HG03571 (cell line): Measurements from ENCODE around the gene ARL2BP.
"Not testable (repeated sequence)": the region's sequence is repeated elsewhere in the genome, so short reads cannot be mapped to it uniquely, and the experiment has no call there.

ENCODE experiments used
- ATAC-seq: cut with Tn5 transposase; IDR thresholded peaks from one replicate; pipeline ENCODE4 v1.9.1; 2021; ENCODE audit not compliant: unreplicated experiment

The ARL2BP gene

DNA sequence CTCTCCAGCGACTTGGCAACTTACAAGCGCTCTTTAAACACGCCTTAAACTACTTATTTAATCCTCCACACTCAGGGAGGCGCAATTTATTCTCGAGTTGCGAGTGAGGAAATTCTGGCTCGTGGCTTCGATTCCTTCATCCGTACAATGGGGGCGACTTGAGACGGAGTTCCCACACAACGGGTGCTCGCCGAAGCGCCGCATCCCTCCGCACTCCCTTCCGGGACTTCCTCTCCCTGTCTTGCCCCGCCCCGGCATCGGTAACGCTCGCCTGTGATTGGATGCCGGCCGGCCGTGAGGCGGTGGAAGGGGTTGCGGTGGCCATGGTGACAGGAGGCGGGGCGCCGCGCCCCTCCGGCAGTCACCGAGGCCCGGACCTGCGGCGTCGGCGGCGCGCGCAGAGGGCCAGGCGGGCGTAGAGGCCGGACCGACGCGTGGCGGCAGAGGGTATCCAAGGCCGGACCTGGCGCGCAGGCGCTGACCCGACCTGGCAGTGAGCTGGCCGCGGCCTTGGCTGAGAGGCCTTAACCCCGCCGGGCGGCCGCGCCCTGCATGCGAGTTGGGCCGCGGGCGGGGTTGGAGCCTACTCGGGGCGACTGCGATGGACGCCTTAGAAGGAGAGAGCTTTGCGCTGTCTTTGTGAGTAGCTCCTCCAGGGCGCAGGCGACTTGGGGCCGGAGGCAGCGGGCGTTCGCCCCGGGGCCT, at the start of gene ARL2BP:
TSS of gene ARL2BP (plus strand) at position 493 of the 705 bp plus-strand sequence. CDS start at position 602, 109 bp downstream.
- ATAC-seq = peak; percentile 92

DNA sequence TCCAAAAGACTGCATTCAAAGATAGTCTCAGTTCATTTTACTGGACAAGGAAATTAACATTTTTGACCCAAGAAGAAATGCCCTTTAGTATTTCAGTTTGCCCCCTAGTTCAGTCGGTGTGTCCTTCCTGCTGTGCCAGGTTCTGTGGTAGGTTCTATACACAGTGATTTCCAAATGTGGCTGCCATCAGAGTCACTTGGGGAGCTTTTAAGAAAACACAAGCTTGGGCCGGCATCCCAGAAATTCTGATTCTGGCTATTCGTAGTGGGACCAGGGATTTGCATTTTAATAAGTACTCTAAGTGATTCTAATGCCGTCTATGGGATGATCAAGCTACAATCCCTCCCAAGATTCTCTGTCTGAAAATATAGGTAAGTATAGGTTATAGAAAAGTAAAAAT, 48.8 kb upstream of the ARL2BP start:
- ATAC-seq = no peak

DNA sequence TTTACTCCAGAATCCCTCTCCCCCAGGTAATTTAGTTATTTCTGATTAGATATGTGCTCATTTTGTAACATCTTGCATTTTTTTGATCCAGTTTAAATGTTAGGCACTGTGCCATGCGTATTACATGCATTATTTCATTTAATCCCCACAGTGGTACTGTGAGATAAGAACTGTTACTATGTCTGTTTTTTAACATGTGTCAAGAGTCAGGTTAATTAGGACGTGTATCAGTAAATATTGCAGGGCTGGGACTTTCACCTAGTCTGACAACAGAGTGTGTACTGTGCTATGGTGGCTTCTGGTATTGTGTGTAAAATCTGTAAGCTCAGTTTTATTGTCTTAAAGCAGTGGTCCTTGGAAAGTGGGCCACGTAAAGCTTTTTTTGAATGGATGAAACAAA, 48.3 kb upstream of the ARL2BP start:
- ATAC-seq = no peak

DNA sequence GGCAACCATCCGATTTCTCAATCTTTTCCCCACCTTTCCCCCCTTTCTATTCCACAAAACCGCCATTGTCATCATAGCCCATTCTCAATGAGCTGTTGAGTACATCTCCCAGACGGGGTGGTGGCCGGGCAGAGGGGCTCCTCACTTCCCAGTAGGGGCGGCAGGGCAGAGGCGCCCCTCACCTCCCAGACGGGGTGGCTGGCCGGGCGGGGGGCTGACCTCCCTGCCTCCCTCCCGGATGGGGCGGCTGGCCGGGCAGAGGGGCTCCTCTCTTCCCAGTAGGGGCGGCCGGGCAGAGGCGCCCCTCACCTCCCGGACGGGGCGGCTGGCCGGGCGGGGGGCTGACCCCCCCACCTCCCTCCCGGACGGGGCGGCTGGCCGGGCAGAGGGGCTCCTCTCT, 44.7 kb upstream of the ARL2BP start:
- not testable (repeated sequence) for ATAC-seq

GRCh38 chr16:57200926-57201325, 44.1 kb upstream of the ARL2BP start:
- ATAC-seq = not testable (repeated sequence)

DNA sequence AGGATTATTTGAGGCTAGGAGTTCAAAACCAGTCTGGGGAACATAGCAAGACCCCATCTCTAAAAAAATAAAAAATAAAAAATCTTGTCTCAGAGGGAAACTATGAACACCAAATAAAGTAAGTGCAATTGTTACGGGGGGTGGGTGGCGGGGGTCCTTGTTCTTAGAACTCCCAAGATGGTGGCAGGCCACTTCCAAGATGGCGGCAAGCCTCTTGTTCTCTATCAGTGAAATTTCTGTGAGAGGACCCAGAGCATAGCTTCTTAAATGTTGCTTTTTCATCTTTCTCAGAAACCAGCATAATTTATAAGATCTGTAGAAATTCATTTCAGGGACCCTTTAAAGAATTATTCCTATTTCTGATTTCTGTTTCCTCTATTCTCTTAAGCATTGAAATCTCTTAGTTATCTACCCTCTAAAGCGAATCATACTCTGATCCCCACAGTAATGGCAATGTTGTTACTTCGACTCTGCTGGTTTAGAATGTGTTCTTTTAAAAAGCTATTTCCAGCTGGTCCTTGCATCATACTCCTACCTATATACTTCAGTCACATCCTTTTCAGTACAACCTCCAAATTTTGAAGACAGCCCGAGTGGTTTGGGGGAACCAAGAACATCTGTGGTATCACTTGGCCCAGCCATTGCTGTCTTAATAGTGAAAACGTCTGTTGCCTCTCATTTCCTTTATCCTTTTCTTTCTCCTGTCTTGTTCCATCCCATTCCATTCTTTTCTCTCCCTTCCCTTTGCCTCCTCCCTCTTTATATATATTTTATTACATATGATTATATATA, 42.8 kb upstream of the ARL2BP start:
- ATAC-seq = no peak

DNA sequence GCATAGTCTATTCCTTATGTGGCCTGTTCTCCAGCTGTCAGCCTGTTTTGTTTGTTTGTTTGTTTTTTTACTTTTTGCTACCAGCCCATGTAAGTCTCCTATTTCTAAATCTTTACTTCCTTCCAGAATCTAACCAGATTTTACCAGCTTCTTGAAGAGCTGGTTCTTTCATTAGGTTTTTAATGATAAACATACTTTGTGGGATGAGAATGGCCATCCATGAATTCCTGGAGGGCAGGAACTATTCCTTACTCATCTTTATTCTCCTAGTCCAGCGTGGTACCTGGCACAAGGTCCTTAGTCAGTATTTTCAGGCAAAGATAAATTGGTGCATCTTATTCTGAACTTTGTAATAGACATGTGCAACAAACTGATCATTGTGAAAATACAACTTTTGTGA, 41.6 kb upstream of the ARL2BP start:
- ATAC-seq = no peak

DNA sequence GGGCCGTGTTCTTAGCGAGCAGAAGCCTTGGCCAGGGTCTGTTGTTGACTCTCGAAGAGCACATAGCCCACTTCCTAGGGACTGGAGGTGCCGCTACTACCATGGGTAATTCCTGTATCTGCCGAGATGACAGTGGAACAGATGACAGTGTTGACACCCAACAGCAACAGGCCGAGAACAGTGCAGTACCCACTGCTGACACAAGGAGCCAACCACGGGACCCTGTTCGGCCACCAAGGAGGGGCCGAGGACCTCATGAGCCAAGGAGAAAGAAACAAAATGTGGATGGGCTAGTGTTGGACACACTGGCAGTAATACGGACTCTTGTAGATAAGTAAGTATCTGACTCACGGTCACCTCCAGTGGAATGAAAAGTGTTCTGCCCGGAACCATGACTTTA, 40.4 kb upstream of the ARL2BP start:
- ATAC-seq = no peak

DNA sequence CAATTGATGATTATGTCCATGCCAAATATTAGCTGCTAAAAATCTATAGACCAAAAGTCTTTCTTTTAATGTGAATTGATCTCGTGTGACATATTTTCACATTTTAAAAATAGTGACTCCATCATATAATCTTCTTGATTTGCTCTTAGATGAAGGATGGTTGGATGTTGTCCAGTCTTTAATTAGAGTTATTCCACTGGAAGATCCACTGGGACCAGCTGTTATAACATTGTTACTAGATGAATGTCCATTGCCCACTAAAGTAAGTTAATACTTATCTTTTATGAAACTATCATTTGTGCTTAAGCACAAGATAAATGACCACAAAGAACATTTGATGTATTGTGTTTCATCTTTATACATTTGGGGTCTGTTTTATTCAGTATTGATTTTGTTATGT, 36.1 kb upstream of the ARL2BP start:
- no peak for ATAC-seq

- no peak for ATAC-seq
Measured at GRCh38 chr16:57209780-57210179, 35.3 kb upstream of the ARL2BP start.

DNA sequence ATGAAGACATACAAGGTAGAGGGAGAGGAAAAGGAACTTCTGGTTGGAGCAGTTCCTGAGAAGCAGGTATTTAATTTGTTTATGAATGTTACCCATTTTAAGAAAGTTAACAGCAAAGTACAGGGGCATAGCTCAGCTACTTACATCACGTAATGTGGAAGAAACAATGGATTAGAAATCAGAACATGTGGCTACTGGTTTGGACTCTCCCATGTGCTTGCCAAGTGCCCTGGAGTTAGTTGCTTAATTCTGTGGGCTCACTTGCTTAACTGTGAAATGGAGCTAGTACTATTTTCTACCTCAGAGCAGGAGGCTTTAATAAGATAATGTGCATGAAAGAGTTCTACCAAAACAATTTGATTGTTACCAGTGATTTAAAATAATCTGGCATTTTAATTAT, 31.6 kb upstream of the ARL2BP start:
- no peak for ATAC-seq

GRCh38 chr16:57216968-57217367, 28.1 kb upstream of the ARL2BP start:
- ATAC-seq = no peak

DNA sequence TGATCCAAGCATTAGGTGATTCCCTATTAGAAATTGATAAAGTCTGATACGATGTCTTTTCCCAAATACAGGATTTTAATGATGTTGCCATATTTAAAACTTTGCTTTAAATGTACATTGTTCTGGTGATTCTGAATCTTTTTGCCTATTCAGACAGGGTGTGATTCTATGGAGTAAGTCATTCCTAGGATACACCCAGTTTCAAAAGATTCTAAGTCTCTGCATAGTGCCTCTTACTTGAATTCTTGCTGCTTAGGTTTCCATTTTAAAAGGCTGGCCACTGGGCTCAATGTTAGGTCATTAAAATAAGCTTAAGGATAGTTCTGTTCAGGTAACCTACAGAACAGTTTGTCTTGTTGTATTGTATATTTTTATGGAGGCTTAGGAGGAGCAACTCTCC, 22.0 kb upstream of the ARL2BP start:
- no peak for ATAC-seq

DNA sequence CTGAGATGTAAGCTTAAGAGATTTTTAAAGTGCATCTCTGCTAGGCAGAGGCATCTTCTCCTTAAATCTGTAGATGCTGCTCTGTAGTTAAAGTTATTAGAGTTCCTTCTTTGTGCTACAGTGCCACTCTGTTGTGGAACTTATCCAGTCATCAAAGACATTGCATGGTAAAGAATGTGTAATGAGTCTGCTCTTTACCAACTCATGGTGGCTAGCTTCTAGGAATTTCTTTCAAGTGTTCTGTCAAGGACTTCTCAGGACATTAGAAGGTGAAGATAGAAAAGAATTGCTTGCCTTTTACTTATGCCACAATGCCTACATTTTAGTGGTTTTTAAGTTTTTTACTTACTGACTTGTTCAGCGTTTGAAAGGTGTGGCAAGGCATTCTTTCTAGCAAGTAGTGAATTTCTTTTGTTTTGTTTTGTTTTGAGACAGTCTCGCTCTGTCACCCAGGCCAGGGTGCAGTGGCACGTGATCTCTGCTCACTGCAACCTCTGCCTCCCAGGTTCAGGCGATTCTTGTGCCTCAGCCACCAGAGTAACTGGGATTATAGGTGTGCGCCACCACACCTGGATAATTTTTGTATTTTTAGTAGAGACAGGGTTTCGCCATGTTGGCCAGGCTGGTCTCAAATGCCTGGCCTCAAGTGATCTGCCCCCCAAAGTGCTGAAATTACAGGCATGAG, 20.3 kb upstream of the ARL2BP start:
- no peak for ATAC-seq

GRCh38 chr16:57225978-57226377, 19.1 kb upstream of the ARL2BP start:
- ATAC-seq = no peak

DNA sequence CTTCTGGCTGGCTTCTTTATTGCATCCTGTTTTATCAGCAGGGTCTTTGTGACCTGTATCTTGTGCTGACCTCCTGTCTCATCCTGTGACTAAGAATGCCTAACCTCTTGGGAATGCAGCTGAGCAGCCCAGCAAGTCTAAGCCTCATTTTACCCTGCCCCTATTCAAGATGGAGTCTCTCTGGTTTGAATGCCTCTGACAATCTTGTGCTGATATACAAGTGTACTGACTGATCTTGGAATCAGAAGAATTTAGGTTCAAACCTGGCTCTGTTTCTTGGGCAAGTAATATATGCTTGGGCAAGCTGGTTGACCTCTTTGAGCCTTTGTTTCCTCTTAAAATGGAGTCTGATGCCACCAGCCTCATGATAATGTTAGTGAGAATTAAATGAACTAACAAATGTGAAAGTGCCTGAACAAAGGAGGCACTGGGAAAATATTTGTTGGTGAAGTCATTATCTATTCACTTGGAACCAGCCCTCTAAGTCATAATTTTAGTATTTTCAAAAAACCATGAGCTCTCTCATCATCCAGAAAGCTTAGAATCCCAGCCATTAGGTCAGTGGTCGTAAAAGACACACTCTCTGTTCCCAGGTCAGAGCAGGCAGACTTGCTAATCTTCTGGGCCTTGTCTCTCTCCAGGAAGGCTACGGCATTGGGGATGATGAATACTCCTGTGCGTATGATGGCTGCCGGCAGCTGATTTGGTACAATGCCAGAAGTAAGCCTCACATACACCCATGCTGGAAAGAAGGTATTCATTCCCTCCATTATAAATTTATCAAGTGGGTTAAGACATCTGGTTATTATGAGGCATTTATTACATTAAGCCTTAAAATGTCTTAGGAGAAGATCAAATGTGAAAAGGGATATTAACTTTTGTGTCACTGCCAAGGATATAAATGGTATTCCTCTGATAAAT, 18.1 kb upstream of the ARL2BP start:
- no peak for ATAC-seq

GRCh38 chr16:57229079-57229478, 16.0 kb upstream of the ARL2BP start:
- ATAC-seq = no peak

GRCh38 chr16:57231821-57232350, 13.2 kb upstream of the ARL2BP start:
- no peak for ATAC-seq

GRCh38 chr16:57233944-57234706, 10.9 kb upstream of the ARL2BP start:
- ATAC-seq = no peak

DNA sequence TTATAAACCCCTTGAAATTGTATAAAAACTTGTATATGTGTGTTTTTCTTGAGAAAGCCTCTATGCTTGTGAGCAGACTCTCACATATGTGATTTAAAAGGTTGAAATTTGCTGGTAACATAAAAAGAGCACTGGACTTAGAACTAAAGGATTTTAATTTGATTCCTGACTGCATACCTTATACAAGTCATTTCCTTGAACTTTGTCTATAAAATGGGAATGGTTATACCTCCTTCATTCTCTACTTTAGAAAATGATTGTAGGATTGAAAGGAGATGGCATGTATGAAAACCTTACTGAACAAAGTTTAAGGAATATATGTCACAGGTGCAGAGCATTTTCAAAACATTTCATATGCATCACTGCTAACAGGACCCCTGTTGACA, 10.4 kb upstream of the ARL2BP start:
- ATAC-seq = no peak
